OCI-LY7 (cell line): ENCODE results near the gene INTS3. TPM values are rescaled to one million over a fixed set of nuclear protein-coding genes. Genes with fewer than 3 reads are reported as not detected.

Experiments
- BruUV-seq: library from RNA; stranded (reverse); fragments of 400-500 nt; replicated peaks from 2 replicates; lab custom pipeline; 2021; lab: Mats Ljungman, UMichigan
- CTCF ChIA-PET: fragments of 300-600 bp; sonication (Branson Sonifier 250); formaldehyde crosslinking; loops from one replicate; lab custom pipeline; 2022; ENCODE audit warnings: antibody characterized with exemption; ENCODE audit not compliant: unreplicated experiment; lab: Charles Lee
- POLR2A ChIA-PET: fragments of 300-600 bp; sonication (Branson Sonifier 250); formaldehyde crosslinking; loops from one replicate; lab custom pipeline; 2022; ENCODE audit warnings: antibody characterized with exemption; lab: Charles Lee
- DNase-seq: peaks from one replicate; pipeline ENCODE4 v3.0.0-alpha.2; 2015; ENCODE audit warnings: low spot score
- H2AFZ ChIP-seq: fragments of 200-600 bp; sonication (generic), shearing (Covaris generic); 2 replicates; pipeline ENCODE4 v1.6.1; 2014; ENCODE audit warnings: mild to moderate bottlenecking, antibody characterized with exemption, low read length, moderate library complexity
- H3K27ac ChIP-seq: fragments of 200-600 bp; sonication (generic); 2 replicates; pipeline ENCODE4 v1.5.1; 2014; ENCODE audit warnings: mixed run types, low read depth, mild to moderate bottlenecking, moderate library complexity, low read length, inconsistent platforms; ENCODE audit not compliant: poor library complexity, severe bottlenecking
- H3K36me3 ChIP-seq: fragments of 200-600 bp; sonication (generic); 2 replicates; pipeline ENCODE4 v1.6.1; 2014; ENCODE audit warnings: mild to moderate bottlenecking, antibody characterized with exemption, low read length, moderate library complexity, mixed read lengths; ENCODE audit not compliant: insufficient read depth
- H3K4me1 ChIP-seq: fragments of 200-600 bp; sonication (generic); 2 replicates; pipeline ENCODE4 v1.5.1; 2014; ENCODE audit warnings: mild to moderate bottlenecking, low read length; ENCODE audit not compliant: insufficient read depth, poor library complexity, severe bottlenecking
- H3K4me2 ChIP-seq: fragments of 200-600 bp; sonication (generic); 2 replicates; pipeline ENCODE4 v1.6.1; 2014; ENCODE audit warnings: mild to moderate bottlenecking, low read length
- H3K4me3 ChIP-seq: fragments of 200-600 bp; sonication (generic); 2 replicates; pipeline ENCODE4 v1.5.1; 2014; ENCODE audit warnings: mild to moderate bottlenecking, low read depth, low read length; ENCODE audit not compliant: poor library complexity, severe bottlenecking
- H3K79me2 ChIP-seq: fragments of 200-600 bp; sonication (generic); 2 replicates; pipeline ENCODE4 v1.6.1; 2016; ENCODE audit warnings: low read depth, mild to moderate bottlenecking, low read length, moderate library complexity, mixed read lengths; ENCODE audit not compliant: insufficient read depth
- H3K9me2 ChIP-seq: fragments of 200-600 bp; sonication (generic); 2 replicates; pipeline ENCODE4 v1.6.1; 2016; ENCODE audit warnings: mild to moderate bottlenecking, low read length, mixed read lengths; ENCODE audit not compliant: insufficient read depth
- H3K9me3 ChIP-seq: fragments of 200-600 bp; sonication (generic); 2 replicates; pipeline ENCODE4 v1.6.1; 2014; ENCODE audit warnings: mild to moderate bottlenecking, mixed run types, low read length, mixed read lengths
- H4K20me1 ChIP-seq: fragments of 200-600 bp; sonication (generic); 2 replicates; pipeline ENCODE4 v1.6.1; 2014; ENCODE audit warnings: mild to moderate bottlenecking, antibody characterized with exemption, low read length, moderate library complexity, mixed read lengths; ENCODE audit not compliant: insufficient read depth
- EZH2phosphoT487 ChIP-seq: fragments of 200-600 bp; sonication (generic); IDR thresholded peaks from 2 replicates; pipeline ENCODE4 v1.6.1; 2018; ENCODE audit warnings: low read depth, borderline replicate concordance, mild to moderate bottlenecking, mixed run types, antibody characterized with exemption, low read length, moderate library complexity, mixed read lengths
- intact Hi-C: fragments of 100-400 bp; cut with micrococcal nuclease; formaldehyde crosslinking; loops from one replicate; pipeline ENCODE4 v1.10.0; 2022; ENCODE audit not compliant: unreplicated experiment
- total RNA-seq, 2 experiments: library from RNA; depleted of rRNA in 1 of 2; stranded (reverse); fragments of >200 nt in 1 of 2; shearing (Covaris generic) in 1 of 2; gene quantifications; 2 replicates each; pipeline ENCODE4 v1.2.3, GENCODE V29; 2014 to 2022
- TF ChIP-seq, protein P1 (sequence below): fragments of 200-600 bp; sonication (generic); conservative IDR thresholded peaks from 2 replicates; pipeline ENCODE4 v1.5.1; 2014; ENCODE audit warnings: mild to moderate bottlenecking, antibody characterized with exemption, low read length, moderate library complexity, mixed read lengths

INTS3 gene
- total RNA-seq, 2 experiments from 2014 or later, result 33.5 to 67.3 TPM

DNA sequence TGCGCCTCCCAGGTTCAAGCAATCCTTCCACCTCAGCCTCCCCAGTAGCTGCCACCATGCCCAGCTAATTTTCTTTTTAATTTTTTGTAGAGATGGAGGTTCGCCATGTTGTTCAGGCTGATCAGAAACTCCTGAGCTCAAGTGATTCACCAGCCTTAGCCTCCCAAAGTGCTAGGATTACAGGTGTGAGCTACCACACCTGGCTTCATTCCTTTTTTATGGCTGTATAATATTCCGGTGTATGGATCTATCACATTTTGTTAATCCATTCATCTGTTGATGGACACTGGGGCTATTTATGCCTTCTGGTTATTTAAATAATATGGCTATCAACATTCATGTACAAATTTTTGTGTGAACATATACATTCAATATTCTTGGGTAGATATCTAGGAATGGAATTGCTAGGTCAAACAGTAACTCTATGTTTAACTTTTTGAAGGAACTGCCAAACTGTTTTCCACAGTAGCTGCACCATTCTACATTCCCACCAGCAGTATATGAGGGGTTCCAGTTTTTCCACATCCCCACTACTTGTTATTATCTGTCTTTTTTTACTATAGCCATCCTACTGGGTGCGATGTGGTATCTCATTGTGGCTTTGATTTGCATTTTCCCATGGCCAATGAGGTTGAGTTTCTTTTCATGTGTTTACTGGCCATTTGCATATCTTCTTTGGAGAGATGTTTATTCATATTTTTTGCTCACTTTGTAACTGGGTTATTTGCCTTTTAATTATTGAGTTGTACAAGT is 58.4 kb downstream of the INTS3 start:
- ChIA-PET POLR2A (no interaction called here), CTCF (no interaction called here)
- peaks cover 36% of the 10 kb centered on the region for H3K4me1 ChIP-seq
- no peaks in the 10 kb centered on the region for H3K79me2 ChIP-seq
- H3K9me3 ChIP-seq, result no peaks in the 10 kb centered on the region; the same call in 1 of the 2 replicates
- H4K20me1 ChIP-seq, result no peaks in the 10 kb centered on the region
- no peak overlapping the region for H2AFZ ChIP-seq
- no peak overlapping the region for H3K27ac ChIP-seq
- H3K36me3 ChIP-seq, result no peaks in the 10 kb centered on the region
- DNase-seq, result no peak
- intact Hi-C loops, result no loop called here
- H3K4me3 ChIP-seq, result no peak overlapping the region
- TF ChIP-seq, protein P1, sequence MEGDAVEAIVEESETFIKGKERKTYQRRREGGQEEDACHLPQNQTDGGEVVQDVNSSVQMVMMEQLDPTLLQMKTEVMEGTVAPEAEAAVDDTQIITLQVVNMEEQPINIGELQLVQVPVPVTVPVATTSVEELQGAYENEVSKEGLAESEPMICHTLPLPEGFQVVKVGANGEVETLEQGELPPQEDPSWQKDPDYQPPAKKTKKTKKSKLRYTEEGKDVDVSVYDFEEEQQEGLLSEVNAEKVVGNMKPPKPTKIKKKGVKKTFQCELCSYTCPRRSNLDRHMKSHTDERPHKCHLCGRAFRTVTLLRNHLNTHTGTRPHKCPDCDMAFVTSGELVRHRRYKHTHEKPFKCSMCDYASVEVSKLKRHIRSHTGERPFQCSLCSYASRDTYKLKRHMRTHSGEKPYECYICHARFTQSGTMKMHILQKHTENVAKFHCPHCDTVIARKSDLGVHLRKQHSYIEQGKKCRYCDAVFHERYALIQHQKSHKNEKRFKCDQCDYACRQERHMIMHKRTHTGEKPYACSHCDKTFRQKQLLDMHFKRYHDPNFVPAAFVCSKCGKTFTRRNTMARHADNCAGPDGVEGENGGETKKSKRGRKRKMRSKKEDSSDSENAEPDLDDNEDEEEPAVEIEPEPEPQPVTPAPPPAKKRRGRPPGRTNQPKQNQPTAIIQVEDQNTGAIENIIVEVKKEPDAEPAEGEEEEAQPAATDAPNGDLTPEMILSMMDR, result no peak
- no peak for TF ChIP-seq EZH2phosphoT487
- no TSS peak for BruUV-seq
- H3K4me2 ChIP-seq, result no peak overlapping the region
- no peaks in the 10 kb centered on the region for H3K9me2 ChIP-seq

DNA sequence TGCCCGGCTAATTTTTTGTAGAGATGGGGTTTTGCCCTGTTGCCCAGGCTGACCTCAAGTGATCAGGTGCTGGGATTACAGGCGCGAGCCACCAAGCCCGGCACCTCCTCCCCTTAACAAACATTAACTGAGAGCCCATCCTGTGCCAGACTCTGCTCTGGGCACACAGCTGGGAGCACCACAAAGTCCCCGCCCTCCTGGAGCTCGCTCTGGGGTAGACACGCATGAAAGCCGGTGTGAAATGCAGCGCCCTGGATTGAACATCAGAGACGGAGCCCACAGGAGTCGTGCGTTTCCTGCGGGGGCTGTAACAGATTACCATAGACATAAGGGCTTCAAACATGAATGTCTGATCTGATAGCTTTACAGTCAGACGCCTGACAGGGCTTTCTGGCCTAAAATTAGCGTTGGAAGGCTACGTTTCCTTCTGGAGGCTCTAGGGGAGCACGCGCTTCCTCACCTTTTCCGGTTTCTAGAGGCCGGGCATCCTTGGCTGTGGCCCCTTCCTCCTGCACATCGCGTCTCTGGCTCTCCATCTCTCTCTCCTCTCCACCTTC is 61.7 kb downstream of the INTS3 start:
- DNase-seq, result no peak

More for the DNA sequence above, 61.7 kb downstream of the INTS3 start:
- H4K20me1 ChIP-seq, result no peaks in the 10 kb centered on the region
- H3K9me3 ChIP-seq, result no peaks in the 10 kb centered on the region; the same call in 1 of the 2 replicates
- intact Hi-C loops, result no loop called here
- H3K4me1 ChIP-seq, result peaks cover 35% of the 10 kb centered on the region
- no TSS peak for BruUV-seq
- no peaks in the 10 kb centered on the region for H3K79me2 ChIP-seq
- no peak overlapping the region for H3K4me2 ChIP-seq
- no peak overlapping the region for H3K4me3 ChIP-seq
- H3K9me2 ChIP-seq, result no peaks in the 10 kb centered on the region
- H2AFZ ChIP-seq, result no peak overlapping the region
- ChIA-PET CTCF (no interaction called here), POLR2A (interaction anchor here (1.0 kb wide), 1 partner anchor 8 kb away, joined by 3 read pairs; no protein-coding TSS in a partner anchor)
- TF ChIP-seq, protein P1, result no peak
- no peak for TF ChIP-seq EZH2phosphoT487
- no peaks in the 10 kb centered on the region for H3K36me3 ChIP-seq
- no peak overlapping the region for H3K27ac ChIP-seq
